ENCODE data around the gene EIF2A.

Gene EIF2A

GRCh38 chr3:150635076-150635475, 88.5 kb downstream of the EIF2A start:
- DNase-seq (ENCODE audit: low read depth in 2 of 2, low spot score in 1 of 2), result no peak

- no peak for DNase-seq (ENCODE audit: low read depth in 2 of 2, low spot score in 1 of 2)
Measured at GRCh38 chr3:150635526-150635925, 88.9 kb downstream of the EIF2A start.
